Right ventricle myocardium inferior (tissue), 1 donor: Measurements from ENCODE around the gene GLOD5. TPM values are rescaled to one million over a fixed set of nuclear protein-coding genes. Genes with fewer than 3 reads are reported as not detected.

Source experiments
- ATAC-seq: fragments of 200-7000 bp; cut with Tn5 transposase; one replicate; pipeline ENCODE4 v1.9.1; 2020; ENCODE audit warnings: mild to moderate bottlenecking, moderate library complexity
- DNase-seq: peaks from one replicate; pipeline ENCODE4 v3.0.0; 2021; ENCODE audit errors: missing footprints
- intact Hi-C: fragments of 100-400 bp; cut with DNase I; formaldehyde crosslinking; loops from one replicate; pipeline ENCODE4 v1.11.0; 2022
- total RNA-seq: library from RNA; stranded (reverse); fragmentation: NEBNext Ultra II Directional; extraction: Animal tissue kit (Norgen Biotek cat#: 25700); gene quantifications from one replicate; pipeline ENCODE4 v1.2.1, GENCODE V29; 2021
- donor health status: DM: no; HTN: yes; CAD: no; lungs with severe emphysema.

The GLOD5 gene
- total RNA-seq, 1 donor from 2014 or later: not detected

DNA sequence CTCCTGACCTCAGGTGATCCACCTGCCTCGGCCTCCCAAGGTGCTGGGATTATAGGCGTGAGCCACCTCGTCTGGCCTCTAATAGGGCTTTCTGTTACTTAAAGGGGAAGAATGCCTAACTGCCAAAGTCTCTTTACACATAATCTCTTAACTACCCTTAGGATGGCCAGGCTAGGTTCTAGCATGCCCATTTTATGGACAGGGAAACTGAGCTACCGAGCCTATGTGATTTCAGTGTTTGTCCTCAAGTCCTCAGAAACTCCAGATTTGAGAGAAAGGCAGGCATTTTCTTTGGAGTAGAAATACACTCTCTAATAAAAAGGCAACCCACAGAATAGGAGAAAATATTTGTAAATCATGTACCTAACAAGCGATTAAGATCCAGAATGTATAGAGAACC, 12.4 kb upstream of the GLOD5 start:
- intact Hi-C loops: no loop called here

DNA sequence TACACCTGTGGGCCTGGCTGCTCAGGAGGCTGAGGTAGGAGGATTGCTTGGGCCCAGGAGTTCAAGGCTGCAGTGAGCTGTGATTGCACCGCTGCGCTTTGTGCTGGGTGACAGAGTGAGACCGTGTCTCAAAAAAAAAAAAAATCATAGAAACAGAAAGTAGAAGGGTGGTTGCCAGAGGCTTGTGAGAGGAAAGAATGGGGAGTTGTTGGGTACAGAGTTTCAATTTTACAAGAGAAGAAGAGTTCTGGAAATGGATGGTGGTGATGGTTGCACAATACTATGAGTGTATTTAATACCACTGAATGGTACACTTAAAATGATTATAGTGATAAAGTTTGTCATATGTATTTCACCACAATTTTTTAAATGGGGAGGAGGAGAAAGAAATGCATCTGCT, 10.2 kb upstream of the GLOD5 start:
- DNase-seq (no peak), ATAC-seq (no peak)
- intact Hi-C loops: no loop called here

More for the DNA sequence above, 12.4 kb upstream of the GLOD5 start:
- no peak for ATAC-seq
- DNase-seq: no peak

DNA sequence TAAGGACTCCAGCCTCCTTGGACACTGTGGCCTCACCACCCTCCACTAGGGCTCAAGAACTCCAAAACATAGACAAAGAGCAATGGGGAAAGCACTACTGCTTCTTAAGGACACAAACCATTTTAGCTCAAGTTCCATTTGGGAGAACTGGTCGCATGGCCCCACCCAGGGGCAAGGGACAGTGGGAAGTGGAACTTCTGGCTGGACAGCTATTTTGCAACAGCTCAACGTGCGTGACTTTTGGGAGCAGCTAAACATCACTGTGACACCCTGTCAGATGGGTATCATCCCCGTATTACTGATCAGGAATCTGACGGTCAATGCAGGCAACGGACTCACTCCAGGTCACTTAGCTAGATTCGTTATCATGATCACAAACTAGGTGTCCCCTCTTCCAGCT, 9.0 kb upstream of the GLOD5 start:
- intact Hi-C loops: no loop called here
- ATAC-seq: no peak
- DNase-seq: no peak

DNA sequence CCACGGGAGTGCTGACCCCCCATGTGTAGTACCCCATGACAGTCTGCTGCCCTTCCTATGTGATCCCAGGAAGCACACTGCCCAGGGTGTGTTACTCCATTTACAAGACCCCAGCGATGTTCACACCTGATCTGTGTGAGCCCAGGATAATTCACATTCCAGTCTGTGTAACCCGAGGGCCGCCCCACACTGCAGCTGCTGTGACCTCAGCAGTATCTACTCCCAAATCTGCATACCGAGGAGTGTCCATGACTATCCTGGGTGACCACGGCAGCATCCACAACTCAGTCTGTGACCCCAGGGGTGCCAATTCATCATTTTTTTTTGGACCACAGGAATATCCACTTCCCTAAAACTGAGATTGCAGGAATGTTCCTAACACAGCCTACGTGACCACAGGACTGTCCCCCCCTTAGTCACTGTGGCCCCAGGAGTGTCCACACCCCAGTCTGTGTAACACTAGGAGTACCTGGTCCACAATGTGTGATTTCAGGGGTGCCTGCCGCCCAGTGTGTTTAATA, 7.8 kb upstream of the GLOD5 start:
- DNase-seq (no peak), ATAC-seq (no peak)
- intact Hi-C loops: no loop called here

DNA sequence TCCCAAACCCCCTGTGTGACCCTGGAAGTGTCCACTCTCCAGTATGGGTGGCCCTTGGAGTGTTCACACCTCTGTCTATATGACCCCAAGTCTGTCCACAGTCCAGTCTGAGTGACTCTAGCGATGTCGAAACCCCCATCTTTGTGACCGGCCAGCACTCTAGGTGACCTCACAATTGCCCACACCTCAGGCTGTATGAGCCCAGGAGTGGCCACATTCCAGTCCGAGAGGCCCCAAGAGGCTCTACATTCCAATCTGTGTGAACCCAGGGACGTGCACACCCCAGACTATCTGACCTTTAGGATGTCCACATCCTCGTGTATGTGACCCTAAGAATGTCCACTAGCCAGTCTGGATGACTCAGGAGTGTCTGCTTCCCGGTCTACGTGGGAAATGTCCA, 7.3 kb upstream of the GLOD5 start:
- intact Hi-C loops: no loop called here
- no peak for ATAC-seq
- no peak for DNase-seq

DNA sequence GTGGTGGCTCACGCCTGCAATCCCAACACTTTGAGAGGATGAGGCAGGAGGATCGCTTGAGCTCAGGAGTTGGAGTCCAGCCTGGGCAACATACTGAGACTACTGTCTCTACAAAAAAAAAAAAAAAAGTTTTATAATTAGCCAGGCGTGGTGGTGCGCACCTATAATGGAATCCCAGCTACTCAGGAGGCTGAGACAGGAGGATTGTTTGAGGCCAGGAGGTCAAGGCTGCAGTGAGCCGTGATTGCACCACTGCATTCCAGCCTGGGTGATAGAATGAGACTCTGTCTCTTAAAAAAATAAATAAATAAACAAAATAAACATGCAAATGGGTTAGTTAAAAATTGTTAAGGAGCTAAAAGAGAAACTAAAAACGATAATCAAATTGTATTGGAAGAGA, 7.7 kb downstream of the GLOD5 start:
- DNase-seq (no peak), ATAC-seq (no peak)
- intact Hi-C loops: no loop called here

DNA sequence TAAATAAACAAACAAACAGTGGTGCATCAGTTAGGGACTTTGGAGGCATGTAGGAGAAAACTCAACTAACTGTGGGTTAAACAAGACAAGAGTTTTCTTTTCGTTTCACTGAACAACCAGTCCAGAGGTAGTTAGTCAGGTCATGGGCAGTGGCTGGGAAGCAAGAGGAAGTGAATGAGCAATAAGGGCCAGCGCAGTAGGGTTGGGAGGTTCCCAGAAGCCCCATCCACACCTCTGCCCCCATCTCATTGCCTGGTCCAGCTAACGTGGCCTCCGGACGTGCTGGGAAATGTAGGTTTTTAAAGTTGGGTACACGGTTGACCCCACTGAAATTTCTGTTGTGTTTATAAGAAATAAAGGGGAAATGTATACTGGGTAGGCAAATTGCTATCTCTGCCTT, 8.7 kb downstream of the GLOD5 start:
- intact Hi-C loops: no loop called here
- DNase-seq: no peak
- ATAC-seq: no peak

DNA sequence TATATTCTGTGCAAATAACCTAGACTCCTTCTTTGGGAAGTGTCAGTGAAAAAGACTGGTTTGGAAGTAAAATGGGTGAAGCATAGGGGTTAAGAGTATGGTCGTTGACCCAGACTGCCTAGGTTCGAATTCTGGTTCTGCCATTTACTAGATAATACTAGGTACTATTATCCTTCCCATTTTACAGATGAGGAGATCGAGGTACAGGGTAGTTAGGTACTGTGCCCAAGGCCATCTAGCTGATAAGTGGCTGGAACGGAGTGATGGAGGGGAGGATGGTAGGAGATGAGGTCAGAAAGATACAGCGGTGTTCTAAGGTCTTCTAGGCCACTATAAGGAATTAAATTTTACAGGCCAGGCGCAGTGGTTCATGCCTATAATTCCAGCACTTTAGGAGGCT, 11.1 kb downstream of the GLOD5 start:
- intact Hi-C loops: no loop called here
- ATAC-seq: no peak

DNA sequence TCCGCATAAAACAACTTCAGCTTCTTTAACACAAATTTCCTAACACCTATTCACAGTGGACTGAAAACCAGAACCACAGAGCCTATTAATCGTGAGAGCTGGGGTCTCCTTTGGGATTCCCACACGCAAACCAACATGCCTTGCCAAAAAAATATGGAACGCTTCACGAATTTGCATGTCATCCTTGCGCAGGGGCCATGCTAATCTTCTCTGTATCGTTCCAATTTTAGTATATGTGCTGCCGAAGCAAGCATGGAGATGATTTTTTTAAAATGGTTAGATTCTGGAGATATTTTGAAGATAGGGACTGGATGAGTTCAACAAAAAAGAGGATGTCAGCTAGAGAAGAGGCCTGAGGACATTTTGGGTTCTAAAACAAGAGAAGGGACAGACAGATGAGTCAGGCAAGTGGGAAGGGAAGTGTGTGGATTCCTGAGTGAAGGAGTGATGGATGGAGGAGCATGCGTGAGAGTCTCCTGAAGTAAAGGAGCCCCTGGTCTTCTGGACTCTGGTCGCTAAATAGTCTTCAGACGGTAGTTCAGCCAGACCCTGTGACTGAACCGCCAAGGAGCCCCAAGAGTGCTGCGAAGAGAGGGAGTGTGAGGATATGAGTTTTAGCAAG, 15.4 kb downstream of the GLOD5 start:
- intact Hi-C loops: no loop called here
- ATAC-seq (no peak), DNase-seq (no peak)

More for the DNA sequence above, 11.1 kb downstream of the GLOD5 start:
- DNase-seq: no peak

DNA sequence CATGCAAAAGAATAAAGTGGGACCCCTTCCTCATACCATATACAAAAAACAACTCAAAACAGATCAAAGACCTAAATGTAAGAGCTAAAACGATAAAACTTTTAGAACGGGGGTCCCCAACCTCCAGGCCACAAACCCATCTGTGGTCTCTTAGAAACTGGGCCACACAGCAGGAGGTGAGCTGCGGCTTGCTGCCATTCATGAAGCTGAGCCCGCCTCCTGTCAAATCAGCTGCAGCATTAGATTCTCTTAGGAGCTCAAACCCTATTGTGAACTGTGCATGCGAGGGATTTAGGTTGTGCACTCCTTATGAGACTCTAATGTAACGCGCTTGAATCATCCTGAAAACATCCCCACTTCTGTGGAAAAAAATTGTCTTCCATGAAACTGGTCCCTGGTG, 17.9 kb downstream of the GLOD5 start:
- intact Hi-C loops: no loop called here
- DNase-seq (no peak), ATAC-seq (no peak)

DNA sequence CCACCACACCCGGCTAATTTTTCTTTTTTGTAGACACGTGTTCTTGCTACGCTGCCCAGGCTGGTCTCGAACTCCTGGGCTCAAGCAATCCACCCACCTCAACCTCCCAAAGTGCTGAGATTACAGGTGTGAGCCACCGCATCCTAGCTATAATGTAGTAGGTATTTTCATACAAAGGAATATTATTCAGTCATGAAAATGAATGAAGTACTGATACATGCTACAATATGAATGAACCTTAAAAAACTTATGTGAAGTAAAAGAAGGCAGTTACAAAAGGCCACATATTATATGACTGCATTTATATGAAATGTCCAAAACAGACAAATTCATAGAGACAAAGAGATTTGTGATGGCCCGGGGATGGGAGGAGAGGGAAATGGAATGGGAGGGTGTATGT, 20.2 kb downstream of the GLOD5 start:
- ATAC-seq (no peak), DNase-seq (no peak)
- intact Hi-C loops: no loop called here

DNA sequence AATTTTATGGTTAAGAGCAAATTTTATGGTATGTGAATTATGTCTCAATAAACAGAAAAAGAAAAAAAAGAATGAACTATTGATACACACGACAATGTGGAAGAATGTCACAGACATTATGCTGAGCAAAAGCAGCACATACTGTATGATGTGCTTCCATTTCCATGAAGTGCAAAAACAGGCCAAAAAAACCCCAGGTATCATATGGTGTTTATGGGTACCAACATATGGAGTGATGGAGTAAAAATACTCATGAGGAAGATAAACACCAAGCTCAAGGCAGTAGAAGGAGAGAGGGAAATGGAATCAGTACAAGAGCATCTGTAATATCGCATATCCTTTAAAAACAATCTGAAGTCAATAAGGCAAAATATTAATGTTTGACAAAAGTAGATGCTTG, 20.7 kb downstream of the GLOD5 start:
- ATAC-seq (no peak), DNase-seq (no peak)
- intact Hi-C loops: no loop called here

DNA sequence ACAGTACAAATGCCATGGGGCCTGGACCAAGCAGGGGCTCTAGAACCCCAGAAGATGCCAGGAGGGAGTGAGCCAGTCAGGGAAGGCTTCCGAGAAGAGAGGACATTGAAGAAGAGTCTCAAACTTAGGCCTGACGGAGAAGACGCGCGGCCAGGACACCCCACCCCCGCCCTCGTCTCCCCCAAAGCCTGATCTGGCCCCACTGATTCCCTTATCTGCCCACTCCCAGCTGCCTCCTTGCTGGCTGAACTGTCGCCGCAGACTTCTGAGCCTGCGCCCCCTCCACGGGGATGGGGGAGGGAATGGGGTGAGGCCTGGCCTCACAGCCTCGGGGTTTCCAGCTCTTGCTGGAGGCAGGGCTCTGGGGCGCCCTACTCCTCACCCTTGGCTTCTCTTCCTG, 21.2 kb downstream of the GLOD5 start:
- ATAC-seq: no peak
- intact Hi-C loops: no loop called here
- DNase-seq: no peak

DNA sequence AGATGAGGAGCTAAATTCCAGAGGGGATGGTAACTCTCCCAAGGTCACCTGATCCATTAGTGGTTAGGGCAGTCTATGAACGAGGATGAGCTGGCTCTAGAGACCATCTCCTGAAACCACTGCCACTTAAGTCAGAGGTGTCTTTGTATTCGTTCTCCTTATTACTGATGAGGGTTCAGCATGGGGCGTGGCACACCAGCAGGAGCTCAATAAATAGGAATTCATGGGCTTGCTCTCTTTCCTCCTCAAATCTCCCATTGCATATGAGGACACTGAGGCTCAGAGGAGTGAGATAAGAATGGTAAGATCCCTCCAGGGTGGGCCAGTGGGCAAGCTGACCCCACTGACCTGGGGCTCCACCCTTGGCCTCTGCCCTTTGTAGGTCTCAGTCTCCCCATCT, 23.2 kb downstream of the GLOD5 start:
- intact Hi-C loops: no loop called here
- DNase-seq (no peak), ATAC-seq (no peak)

DNA sequence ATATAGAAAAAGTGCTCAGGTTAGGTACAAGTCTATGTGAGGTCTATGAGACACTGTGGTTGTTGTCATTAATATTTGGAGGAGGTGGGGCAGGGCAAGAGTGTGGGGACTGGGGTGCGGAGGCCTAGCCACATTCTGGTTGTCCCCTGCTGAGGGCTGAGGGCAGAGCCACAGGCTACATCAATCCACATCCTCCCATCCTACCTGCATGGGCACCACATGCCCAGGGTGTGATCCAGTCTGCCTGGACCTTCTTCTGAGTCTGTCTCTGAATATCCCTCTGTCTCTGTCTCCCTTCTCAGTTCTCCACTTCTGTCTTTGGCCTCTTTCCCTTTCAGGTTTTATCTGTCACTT, 23.6 kb downstream of the GLOD5 start:
- intact Hi-C loops: no loop called here
- no peak for ATAC-seq
- no peak for DNase-seq

DNA sequence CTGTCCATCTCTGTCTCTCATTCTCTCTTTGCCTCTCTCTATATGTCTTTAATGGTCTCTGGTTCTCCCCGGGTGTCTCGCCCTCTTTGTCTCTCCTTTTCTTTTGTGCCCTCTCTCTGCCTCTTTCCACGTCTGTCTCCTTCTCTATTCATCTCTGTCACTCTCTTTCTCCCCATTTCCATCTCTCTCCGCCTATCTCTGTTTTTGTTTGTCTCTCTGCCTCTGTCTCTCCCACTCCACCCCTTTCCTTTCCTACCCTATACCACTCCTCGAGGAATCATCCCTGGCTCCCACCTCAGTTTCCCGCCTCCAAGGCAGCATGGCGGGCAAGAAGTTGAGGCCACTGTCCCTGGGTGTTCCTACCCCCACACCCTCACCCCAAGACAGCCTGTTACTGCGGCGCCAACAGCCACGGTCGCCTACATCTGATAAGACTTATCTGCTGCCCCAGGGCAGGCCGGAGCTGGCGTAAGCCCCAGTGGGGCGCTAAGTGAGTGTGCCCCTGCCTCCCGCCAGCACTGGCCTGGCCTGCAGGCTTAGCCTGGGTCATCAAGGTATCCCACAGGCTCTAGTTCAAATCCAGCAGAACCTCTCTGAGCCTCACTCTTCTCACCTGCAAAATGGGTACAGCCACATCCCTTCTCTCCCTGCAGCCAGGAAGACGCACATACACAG, 24.1 kb downstream of the GLOD5 start:
- ATAC-seq: no peak
- no peak for DNase-seq
- intact Hi-C loops: no loop called here

DNA sequence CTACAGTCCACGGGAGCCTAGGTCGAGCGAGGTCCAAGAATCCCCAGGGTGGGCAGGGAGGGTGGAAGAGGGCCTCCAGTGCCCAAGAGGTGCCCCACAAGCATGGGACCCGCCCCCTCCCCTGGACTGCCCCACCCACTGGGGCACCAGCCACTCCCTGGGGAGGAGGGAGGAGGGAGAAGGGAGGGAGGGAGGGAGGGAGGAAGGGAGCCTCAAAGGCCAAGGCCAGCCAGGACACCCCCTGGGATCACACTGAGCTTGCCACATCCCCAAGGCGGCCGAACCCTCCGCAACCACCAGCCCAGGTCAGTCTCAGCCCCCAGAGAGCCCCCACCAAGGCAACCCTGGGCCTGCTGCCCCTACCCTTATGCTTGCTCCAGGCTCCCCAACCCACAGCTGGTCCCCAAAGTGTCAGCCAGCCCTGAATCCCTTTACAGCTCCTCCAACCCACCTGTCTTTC, 24.8 kb downstream of the GLOD5 start, which contains the start of gene GATA1:
Gene GATA1, plus strand, starts transcription at position 250 of the 460 bp plus-strand sequence. CDS start 4,520 bp downstream, outside the sequence.
- intact Hi-C loops: no loop called here
- no peak for DNase-seq
- ATAC-seq: no peak

DNA sequence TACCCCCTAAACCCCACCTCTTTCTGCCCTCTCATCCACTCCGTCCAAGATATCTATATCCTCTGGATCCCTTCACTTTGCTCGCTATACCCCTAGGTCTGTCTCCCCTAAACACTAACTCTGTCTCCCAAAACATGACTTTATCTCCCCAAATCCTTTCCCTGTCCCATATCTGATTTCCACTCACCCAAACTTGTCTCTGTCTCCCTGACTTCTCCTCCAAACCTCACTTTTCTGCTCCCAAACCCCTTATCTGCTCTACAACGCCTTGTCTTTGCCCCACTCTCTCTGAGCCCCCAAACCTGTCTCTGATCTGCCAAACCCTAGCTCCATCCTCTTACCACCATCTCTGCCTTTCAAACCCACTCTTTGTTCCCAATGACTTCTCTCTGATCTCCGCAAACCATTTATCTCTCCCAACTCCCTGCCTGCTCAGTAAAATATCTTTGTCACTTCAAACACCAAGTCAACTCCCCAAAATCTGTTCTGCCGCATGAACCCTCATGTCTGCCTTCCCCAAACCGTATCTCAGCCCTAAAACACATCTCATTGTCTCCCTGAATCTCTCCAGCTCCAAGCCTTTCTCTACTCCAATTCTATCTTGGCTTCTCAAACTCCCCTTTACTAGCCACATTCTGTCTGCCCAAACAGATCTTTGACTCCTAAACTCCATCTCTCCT, 25.4 kb downstream of the GLOD5 start:
- ATAC-seq: no peak
- no peak for DNase-seq
- intact Hi-C loops: no loop called here

DNA sequence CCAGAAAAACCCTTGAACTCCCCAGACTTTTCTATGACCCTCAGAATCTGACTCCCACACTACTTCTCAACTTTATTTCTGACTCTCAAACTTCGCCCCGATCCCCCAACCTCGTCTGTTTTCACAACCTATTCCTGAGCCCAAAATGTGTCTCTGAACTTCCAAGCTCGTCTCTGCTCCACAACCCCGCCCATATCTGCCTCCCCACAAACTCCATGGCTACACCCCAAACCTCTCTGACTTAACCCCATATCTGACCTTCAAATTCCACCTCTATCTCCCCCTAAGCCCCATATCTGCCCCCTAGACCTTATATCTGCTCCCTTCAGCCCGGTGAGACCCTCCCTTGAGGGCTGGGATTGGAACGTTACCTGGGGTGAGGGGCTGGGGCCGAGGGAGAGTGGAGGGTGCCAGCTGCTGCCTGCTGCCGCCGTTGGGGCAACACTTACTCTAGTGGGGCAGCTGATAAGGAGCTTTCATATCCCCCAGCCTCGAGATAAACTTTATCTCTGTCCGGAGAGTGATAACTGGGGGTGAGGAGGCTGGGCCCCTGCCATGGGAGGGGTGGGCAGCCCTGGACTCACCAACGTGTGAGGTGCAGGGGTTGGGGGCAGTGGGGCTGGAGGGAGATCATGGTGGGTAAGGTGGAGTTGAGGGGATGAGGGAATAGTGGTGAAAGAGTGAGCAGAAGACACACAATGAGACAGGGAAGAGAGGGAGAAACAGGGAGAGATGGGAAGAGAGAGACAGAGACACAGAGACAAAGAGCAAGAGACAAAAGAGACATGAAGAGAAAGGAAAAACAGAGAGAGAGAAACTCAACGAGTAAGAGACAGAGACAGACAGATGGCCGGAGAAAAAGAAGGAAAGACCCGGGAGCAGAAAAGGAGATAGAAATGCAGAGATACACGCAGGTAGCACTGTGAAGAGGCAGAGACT, 26.2 kb downstream of the GLOD5 start:
- no peak for ATAC-seq
- intact Hi-C loops: no loop called here
- no peak for DNase-seq
